OCI-M1 (cell line): ENCODE results near the gene FHIT.

Source experiments
- DNase-seq: peaks from one replicate; lab custom pipeline; 2025; lab: John Stamatoyannopoulos, UW

The FHIT gene

DNA sequence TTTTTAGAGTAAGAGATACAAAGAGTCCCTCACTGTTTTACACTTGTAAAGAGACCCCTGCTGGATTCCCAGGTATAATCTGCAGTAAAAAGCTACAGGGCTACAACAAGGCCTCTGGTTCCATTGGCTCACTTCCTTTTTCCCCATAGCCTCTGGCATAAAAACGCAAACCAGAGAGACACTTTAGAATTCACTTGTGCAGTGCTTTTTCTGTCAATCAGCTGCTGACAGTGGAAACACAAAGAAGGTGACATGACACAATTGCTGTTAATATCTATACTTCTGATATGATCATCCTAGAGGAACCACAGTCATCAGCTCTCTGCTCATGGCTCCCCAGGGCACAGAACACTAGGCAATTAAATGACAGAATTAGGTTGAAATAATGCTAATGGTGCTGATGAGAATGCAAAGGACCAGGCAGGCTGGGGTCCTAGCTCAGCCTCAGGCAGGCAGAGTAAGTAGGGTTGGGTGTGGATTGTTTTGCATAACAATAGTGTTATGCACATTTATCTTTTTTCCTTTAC is 1533.5 kb downstream of the FHIT start:
- DNase-seq = no peak

DNA sequence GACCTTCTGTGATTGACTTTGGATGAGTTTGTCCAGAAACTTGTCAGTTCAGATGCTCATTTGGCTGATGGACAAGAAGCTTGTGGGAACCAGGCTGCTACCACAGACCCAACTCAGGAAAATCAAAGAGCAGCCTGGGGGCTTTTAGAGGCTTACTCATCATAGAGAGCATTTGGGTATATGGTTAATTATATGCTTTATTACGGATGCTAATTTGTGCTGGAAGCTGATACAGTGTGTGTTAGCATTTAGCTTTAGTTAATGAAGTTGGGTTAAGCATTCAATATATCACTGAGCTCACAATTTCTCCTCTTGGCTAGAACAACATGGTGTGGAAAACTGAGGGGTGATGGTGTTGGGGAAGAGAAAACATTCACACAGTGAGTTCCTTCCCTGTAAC is 1537.2 kb downstream of the FHIT start:
- no peak for DNase-seq

DNA sequence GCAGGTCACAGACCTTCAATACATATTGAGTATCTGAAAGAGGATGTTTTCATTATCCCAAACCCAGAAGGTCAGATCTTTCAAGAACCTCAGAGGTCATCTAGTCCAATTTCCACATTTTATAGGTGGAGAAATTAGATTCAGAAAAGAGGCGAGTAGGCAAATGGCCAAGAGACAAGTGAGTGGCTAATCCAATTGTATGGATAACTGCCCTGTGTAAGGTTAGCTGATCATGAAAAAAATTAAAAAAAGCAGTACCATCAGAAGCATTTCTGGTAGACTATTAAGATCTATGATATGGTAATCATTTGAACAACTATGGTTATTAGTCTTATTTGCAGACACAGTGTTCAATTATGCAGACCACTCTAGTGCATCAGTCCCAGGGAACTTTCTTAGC is 1540.7 kb downstream of the FHIT start:
- no peak for DNase-seq

DNA sequence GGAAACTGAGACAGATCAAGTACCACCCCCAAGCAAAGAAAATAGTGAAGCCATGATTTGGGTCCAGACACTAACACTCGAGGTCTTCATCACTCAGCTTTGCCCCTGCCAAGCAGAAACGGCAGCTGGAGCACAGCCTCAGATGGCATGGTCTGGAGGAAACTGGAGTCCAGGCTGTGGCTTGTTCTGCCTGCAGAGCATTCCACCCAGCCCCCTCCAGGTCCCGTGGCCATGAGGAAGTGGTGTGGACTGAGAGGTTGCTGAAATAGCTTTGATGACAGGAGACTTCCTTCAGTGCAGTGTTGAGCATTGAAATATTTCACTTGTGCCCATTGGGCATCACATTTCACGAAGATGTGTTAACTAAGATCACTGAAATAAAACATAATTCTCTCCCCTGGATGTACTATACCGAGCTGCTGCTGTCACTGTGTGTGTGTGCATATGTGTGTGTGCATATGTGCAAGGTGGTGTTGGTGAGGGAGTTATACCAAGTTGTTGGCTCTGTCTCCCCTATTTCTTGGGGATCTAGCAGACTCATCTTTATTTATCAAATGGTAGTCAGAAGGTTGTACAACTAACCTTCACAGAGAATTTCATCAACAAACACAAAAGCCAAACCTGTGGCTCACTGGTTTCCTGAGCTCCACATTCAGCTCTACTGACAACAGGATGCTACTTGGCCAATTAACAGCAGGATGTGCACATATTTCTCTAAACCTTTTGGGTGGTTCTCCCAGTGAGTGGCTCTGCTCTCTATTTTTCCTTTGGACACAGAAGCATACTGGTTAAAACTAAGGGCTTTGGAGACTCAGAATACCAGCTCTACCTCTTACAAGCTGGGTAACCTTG is 1541.3 kb downstream of the FHIT start:
- DNase-seq = no peak

DNA sequence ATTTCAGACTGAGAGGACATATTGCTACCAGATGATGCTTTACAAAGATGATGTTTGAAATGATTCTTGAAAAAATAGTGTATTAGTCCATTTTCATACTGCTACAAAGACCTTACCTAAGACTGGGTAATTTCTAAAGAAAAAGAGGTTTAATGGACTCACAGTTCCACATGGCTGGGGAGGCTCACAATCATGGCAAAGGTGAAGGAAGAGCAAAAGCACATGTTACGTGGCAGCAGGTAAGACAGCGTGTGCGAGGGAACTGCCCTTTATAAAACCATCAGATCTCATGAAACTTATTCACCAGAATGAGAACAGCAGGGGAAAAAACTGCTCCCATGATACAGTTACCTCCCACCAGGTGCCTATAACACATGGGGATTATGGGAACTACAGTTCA is 1543.0 kb downstream of the FHIT start:
- DNase-seq = no peak

DNA sequence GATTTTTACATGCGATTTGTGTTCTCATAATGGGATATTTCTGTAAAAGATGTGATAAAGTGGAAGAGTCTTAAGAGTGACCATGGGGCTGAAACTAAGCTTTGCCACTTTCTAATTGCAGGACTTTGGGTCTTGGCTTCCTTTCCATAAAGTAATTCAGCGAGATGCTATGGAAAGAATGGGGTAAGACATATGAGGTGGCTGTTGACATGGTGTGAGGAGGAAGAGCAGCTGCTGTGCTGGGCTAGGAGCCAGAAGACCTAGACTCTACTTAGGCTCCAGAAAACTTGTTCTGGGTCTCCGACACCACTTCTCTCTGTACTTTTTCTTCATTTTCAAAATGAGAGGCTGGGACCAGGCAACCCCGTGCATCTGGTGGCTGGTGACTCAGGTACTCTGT is 1547.0 kb downstream of the FHIT start:
- DNase-seq = no peak

DNA sequence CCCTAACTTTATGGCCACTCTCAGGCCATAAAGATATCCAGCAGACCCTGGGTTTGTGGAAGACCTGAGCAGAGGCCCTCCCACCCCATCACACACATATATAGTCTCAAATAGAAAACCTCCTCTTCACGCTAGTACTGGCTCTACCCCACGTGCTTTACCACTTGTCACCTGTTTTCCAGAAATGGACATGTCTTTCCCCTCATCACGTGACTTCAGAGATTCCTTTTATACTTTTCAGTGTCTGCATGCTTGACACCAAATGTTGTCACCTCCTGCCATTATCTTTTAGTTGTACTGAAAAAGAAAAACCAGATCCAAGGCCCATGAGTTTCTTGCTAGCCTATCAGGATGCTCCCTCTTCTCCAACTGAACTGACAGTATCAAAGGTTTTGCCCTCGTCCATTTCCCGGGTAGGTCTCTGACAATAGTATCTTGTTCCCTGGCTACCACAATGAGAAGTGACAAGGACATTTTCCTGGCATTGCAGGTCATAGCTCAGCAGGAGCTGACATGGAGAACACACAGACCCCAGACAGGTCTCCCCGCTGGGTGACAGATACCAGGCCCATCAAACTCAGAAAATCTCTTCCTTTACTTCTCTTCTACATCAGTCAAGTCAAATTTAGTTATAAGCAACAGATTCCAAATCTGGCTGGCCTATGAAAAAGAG is 1551.5 kb downstream of the FHIT start:
- no peak for DNase-seq
